Fibroblast of mammary gland (primary cell): Measurements from ENCODE around the gene NBEA.
A peak's percentile ranks its signal among the peaks of the same experiment; 100 is the strongest.

Experiments
- DNase-seq: peaks from one replicate; pipeline ENCODE4 v3.0.0-alpha.2; 2010; ENCODE audit warnings: low read depth
- H3K4me3 ChIP-seq: 2 replicates; pipeline ENCODE4 v1.5.1; 2011; ENCODE audit warnings: low read depth, mild to moderate bottlenecking, low read length, moderate library complexity; ENCODE audit not compliant: control insufficient read depth
- TF ChIP-seq, protein P1 (sequence below): conservative IDR thresholded peaks from 2 replicates; pipeline ENCODE4 v1.5.1; 2011; ENCODE audit warnings: low read depth, low read length, inconsistent platforms; ENCODE audit not compliant: control insufficient read depth, insufficient read depth

NBEA gene

DNA sequence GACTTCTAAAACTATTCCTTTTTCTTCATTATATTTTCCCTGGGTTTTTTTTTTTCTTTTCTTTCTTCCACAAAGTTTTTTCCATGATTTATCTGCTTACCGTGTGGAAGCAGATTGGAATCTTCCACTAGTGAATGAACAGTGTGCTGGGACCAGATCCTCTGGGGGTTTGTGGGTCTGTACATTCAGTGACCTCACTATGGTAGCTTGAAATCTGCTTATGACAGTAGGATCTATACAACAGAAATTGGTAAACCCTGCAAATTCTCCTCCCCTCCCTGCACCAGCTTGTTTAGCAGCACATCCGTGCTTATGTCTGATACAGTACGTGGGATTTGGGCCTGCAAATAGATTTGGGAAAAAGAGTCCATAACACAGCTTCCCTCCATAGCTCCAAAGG lies 560.4 kb downstream of the NBEA start:
- no peak overlapping the region for H3K4me3 ChIP-seq
- TF ChIP-seq, protein P1, sequence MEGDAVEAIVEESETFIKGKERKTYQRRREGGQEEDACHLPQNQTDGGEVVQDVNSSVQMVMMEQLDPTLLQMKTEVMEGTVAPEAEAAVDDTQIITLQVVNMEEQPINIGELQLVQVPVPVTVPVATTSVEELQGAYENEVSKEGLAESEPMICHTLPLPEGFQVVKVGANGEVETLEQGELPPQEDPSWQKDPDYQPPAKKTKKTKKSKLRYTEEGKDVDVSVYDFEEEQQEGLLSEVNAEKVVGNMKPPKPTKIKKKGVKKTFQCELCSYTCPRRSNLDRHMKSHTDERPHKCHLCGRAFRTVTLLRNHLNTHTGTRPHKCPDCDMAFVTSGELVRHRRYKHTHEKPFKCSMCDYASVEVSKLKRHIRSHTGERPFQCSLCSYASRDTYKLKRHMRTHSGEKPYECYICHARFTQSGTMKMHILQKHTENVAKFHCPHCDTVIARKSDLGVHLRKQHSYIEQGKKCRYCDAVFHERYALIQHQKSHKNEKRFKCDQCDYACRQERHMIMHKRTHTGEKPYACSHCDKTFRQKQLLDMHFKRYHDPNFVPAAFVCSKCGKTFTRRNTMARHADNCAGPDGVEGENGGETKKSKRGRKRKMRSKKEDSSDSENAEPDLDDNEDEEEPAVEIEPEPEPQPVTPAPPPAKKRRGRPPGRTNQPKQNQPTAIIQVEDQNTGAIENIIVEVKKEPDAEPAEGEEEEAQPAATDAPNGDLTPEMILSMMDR = no peak
- DNase-seq = no peak

DNA sequence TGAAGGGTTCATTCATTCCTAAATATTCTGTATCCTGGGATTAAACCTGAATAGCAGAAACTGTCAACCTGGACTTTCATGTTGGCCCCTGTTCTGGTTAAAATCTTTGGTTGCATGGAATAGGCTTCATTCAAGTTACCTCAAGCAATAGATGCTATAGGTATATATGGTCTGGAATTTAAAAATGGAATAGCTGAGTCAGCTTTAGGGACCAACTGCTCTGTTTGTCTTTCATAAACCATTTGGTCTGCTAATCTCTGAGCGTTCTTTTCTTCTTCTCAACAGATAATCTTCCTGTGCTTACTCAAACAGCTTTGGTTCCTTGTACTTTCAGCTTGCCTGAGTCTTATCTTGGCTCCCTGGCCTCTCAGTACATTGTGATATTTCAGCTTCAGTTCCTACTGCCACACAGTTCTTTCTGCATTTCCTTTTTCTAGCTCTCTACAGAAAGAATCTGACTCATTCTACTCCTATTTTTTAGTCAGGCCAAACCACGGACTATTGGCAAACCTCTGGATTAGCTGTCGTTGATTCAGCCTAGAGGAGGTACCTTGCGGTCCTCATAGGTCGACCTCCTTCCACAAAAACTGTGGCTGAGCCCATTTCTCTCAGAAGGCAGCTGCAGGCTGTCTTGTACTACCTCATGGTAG lies 570.3 kb downstream of the NBEA start:
- no peak overlapping the region for H3K4me3 ChIP-seq
- DNase-seq = peak; percentile 98
- TF ChIP-seq, protein P1 = no peak

DNA sequence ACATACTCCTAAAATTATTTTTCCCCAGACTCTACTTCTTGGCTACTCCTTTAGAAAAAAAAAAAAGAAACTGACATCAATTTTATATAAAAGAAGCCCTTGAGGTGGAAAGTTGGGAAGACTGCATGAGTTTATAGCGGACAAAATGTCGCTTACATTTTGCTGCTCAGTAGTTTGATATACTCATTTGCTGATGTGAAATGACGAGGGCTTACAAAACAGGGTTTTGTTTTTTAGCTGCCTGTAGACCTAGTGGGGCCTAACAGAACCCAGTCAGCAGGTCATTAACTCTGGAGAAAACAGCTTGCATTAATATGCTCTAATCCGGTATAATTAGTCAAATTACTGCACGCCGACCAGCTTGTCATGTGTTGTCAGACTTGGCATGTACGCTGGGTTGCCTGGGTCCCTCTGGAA lies 572.0 kb downstream of the NBEA start:
- TF ChIP-seq, protein P1 = no peak
- H3K4me3 ChIP-seq = no peak overlapping the region
- no peak for DNase-seq

DNA sequence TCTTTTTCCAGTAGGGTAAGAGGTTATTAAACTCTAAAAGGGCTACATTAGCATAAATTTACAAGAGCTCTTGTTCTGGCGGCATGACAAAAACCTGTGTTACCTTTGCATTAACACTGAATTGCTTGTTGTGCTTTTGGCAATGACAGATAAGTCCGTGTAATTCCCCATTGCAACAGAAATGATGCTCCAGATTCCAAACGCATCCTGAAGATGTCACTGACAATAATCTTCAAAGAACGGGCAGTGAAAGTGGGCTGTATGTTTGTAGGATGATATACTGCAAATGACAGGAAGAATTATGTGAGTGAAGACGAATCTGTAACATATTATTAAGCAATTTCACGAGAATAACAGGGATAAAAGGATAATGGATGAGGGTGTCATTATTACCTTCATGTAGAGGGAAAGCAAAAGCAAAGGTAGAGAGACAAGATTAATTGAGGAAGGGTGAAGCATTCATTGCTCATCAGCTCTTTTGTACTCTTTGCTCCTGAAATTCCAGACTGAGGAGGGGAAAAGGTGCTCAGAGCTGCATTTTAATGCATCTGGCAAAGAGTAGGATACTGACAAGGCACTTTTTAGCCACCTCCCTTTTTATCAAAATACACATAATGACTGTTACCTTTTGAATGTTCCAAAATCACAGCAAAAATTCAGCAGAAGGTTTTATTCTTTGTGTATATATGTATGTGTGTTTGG lies 572.9 kb downstream of the NBEA start:
- no peak overlapping the region for H3K4me3 ChIP-seq
- DNase-seq = no peak
- TF ChIP-seq, protein P1 = no peak

DNA sequence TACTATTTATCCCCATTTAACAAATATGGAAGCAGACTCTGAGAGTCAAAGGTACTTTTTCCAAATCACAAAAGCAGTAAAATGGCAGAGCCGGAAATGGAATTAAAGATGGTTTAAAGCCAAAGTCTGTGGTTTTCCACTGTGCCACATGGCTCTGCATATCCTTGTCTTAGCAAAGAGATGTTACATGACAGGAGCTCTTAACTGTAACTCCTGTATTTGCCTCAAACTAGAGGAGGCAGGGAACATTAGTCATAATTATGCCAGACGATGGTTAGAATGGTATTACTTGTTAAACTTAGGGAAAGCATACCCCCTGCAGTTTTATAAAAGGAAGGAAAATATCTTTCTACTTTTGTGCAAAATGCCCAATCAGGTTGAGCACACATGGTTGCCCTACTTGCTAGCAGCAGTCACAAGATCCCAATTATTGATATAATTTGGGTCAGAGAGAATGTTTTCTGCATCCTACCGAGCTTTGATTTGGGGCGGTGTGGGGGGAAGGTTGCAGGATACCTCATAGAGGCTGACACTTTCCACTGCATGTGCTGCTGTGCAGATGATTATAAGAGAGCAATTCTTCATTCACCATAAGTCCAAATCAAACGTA lies 576.4 kb downstream of the NBEA start:
- H3K4me3 ChIP-seq = no peak overlapping the region
- no peak for DNase-seq

DNA sequence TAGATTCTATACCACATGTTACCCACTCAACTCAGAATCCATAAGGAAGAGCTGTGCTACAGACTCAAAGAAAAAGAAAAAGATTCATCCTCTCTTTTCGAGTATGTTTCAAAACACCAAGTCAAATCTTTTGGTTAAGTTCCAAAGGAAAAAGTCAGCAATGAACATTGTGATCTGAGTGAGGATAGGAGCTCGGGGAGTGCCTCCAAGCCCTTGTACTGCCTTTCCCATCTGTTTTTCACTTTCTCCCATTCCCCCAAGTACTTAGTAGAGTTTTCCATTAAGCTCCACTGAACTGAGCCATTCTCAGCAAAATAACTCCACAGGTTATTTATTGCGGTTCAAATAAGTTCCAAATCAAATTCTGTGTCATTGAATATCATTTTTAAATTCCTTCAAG lies 582.1 kb downstream of the NBEA start:
- peak; percentile 10 for DNase-seq
- no peak overlapping the region for H3K4me3 ChIP-seq
- TF ChIP-seq, protein P1 = no peak

More for the DNA sequence above, 576.4 kb downstream of the NBEA start:
- TF ChIP-seq, protein P1 = no peak
